GM18505 (cell line): ENCODE data around the gene MLYCD.

Experiments
- ATAC-seq: cut with Tn5 transposase; IDR thresholded peaks from one replicate; pipeline ENCODE4 v1.9.1; 2021; ENCODE audit not compliant: unreplicated experiment
- POLR2A ChIP-seq: IDR thresholded peaks from 4 replicates; pipeline ENCODE4 v1.6.1; 2011; ENCODE audit warnings: borderline replicate concordance; ENCODE audit not compliant: insufficient read depth, insufficient read length; ENCODE audit errors: extremely low read depth

MLYCD gene

DNA sequence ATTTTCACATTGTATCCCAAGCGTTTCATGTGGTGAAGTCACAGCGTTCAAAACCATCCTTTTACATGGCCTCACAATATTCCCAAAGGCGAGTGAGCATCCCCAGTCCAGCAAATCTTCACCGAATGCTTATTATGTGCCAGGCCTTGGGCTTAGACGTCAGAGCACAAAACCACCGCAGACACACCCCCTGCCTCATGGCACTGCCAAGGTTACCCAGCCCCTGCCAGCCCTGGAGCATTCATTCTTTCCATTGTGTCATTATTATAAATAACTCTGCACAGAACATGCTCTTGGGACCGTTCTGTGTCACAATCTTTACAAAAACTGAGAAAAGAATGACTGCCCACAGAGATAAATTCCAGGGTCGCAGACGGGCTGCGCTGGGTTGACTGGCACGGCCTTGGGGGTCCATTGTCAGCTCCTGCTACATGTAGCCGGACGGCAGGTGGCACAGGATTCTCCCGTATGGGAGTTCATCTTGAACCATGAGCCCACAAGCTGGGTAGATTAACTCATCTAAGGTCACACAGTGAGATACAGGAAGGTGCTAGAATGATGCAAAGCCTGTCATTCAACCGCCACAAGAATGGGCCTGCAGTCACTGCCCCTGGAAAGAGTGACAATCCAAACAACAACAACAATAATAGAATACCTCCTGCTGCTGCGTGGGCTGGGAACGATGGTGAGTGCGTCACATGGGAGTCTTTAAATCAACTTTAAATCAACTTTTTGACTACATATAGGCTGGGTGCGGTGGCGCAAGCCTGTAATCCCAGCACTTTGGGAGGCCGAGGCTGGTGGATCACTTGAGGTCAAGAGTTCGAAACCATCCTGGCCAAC lies 64.6 kb downstream of the MLYCD start:
- no peak for ATAC-seq
- no peak for TF ChIP-seq POLR2A

DNA sequence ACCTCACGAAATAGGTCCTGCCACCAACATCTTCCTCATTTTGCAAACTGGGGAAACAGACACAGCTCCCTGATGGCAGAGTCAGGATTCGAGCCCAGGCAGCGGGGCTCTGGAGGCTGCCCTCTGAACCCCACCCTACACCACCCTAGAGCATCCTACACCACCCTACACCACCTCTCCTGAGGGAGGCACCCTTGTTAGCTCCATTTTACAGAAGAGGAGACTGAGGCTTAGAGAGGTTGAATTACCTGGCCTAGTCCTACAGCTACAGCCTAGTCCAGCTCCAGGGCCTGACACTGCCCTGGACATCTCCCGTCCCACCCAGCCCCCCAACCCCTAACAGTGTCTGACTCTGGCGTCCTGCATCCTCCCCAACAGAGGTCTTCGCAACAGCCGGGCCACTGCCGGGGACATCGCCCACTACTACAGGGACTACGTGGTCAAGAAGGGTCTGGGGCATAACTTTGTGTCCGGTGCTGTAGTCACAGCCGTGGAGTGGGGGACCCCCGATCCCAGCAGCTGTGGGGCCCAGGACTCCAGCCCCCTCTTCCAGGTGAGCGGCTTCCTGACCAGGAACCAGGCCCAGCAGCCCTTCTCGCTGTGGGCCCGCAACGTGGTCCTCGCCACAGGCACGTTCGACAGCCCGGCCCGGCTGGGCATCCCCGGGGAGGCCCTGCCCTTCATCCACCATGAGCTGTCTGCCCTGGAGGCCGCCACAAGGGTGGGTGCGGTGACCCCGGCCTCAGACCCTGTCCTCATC lies 65.9 kb downstream of the MLYCD start:
- ATAC-seq: no peak
- TF ChIP-seq POLR2A: no peak

DNA sequence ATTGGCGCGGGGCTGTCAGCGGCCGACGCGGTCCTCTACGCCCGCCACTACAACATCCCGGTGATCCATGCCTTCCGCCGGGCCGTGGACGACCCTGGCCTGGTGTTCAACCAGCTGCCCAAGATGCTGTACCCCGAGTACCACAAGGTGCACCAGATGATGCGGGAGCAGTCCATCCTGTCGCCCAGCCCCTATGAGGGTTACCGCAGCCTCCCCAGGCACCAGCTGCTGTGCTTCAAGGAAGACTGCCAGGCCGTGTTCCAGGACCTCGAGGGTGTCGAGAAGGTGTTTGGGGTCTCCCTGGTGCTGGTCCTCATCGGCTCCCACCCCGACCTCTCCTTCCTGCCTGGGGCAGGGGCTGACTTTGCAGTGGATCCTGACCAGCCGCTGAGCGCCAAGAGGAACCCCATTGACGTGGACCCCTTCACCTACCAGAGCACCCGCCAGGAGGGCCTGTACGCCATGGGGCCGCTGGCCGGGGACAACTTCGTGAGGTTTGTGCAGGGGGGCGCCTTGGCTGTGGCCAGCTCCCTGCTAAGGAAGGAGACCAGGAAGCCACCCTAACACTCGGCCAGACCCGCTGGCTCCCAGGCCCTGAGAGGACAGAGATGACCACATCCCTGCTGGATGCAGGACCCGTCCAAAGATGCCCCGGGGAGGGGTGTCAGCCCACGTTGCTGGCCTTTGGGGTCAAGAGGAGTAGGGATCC lies 66.7 kb downstream of the MLYCD start:
- TF ChIP-seq POLR2A: no peak
- ATAC-seq: no peak

DNA sequence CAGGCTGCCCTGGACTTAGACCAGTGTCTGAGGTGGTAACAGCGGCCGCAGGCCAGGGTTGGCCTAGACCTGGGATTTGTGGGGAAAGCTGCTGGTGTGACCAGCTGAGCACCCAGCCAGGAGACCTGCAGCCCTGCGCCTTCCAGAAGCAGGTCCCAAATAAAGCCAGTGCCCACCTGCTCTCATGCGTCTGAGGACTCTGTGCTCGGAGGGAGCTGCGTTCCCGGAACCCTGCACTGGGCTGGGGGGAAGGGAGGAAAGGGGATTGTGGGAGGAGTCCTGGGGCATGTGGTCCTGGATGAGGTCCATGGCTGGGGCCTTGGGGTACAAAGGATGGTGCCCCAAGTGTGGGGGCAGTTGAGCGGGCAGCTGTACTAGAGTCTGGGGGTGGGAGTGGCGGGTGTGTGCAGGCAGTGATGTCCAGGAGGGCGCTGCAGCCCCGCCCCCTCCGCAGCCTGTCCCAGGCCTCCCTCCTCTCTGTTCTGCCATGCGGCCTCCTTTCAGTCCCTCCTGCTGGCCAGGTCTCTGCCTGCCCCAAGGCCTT lies 67.3 kb downstream of the MLYCD start:
- ATAC-seq: no peak
- no peak for TF ChIP-seq POLR2A

DNA sequence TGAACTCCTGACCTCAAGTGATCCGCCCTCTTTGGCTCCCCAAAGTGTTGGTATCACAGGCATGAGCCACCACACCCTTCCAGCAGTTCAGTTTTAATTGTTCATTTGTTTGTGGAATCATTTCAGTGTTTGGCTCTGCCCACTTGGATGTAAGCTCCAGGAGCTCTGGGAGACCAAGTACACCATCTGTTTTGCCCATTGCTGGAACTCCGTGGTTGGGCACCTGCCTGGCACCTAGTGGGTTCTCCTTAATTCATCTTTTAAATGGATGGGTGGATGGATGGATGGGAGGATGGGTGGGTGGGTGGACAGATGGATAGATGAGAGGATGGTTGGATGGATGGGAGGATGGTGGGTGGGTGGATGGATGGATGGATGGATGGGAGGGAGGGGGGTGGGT lies 68.2 kb downstream of the MLYCD start:
- TF ChIP-seq POLR2A: no peak
- no peak for ATAC-seq

DNA sequence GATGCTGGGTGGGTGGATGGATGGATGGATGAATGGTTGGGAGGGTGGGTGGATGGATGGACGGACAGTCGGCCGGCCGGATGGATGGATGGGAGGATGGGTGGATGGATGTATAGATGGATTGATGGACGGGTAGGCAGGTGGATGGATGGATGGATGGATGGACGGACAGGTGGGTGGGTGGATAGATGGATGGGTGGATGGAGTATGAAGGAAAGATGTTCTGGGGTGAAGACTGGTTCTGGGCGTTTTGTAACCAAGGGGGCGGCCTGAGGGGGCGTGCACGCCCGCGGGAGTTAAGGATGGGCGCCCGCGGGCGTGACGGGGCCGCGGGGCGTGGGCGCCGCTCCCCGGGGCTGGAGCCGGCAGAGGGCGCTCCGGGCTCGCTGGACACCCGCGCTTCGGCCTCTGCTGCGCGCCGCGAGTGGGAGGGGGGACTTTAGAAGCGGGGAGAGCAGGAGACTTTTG lies 69.0 kb downstream of the MLYCD start, which contains the start of gene NECAB2:
TSS of gene NECAB2 (plus strand) at position 407 of the 468 bp plus-strand sequence. CDS start 405 bp downstream, outside the sequence.
- no peak for ATAC-seq
- TF ChIP-seq POLR2A: no peak

DNA sequence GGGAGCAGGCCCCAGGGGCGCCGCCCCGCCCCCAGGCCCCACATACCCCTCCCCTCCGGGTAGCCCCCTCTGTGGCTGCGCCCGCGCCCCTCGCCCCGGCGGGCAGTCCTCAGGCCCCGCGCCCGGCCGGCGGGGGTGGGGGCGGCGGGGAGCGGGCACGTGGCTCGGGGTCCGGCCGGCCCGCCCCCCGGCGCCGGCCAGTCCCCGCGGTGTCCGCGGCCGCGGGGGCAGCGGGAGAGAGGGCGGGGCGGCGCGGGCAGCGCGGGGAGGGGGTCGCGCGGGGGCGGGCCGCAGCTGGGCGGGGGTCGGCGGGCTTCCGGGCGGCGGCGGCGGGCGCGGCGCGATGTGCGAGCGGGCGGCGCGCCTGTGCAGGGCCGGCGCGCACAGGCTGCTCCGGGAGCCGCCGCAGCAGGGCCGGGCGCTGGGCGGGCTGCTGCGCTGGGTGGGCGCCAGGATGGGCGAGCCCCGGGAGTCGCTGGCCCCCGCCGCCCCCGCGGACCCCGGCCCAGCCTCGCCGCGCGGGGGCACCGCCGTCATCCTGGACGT lies 69.5 kb downstream of the MLYCD start:
- TF ChIP-seq POLR2A: no peak
- ATAC-seq: no peak

DNA sequence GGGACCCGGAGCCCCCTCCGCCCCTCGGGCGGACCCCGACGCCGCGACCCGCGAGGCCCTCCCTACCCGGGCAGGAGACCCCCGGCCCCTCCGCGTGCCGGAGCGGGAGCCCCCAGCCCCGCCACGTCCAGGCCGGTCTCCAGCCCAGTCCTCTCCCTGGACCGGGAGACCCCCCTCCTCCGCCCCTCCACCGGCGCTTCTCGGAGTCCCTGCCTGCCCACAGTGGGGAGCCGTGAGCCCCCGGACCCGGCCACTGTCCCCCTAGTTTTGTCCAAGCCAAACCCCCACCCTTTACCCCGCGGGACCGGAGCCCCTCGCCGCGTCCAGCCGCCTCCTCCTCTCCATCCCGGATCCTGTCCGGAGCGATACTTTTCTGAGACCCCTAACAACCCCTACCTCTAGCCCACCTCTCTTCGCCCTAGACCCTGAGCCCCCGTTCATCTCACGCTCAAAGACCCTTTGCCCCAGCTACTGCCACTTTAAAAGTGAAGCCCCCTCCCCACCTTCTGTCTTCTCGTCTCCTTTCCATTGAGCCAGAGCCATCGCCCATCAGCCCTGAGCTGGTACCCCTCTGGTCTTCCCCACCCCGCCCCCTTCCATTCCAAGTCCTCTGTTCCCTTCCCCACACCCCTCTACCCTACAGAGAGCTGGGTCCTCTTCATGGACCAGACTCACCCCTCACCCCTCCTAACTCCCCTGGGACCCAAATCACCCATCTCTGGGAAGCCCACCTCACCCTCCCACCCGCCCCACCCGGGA lies 70.2 kb downstream of the MLYCD start:
- no peak for ATAC-seq
- TF ChIP-seq POLR2A: no peak

DNA sequence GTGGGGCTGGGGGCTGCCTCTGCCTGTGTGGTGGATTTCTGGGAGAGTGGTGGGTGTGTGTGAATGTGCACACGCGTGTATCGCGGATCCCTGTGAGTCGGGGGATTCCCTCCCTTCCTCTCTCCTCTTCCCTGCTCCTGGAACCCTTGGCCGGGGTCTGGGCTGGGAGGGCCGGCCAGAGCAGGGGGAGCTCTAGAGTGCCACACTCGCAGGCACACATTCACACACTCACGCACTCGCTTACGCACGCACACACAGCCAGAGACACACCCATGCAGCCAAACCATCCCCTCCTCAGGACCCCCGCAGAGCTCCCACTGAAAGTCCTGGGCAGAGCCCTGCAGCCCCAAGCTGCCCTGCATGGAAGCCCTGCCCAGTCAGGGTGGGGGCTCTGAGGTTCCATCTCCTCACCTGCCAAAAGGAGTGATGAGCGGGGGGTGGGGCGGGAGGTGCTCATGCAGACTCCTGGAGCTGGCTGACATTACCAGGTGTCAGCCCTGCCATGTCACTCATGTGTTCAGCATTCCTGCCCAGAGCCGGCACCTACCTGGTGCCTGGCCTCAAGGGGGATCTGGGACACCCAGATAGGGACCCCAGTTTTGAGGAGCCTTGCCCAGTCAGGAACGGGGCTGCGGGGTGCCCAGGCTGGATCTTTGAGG lies 71.0 kb downstream of the MLYCD start:
- ATAC-seq: no peak
- no peak for TF ChIP-seq POLR2A

DNA sequence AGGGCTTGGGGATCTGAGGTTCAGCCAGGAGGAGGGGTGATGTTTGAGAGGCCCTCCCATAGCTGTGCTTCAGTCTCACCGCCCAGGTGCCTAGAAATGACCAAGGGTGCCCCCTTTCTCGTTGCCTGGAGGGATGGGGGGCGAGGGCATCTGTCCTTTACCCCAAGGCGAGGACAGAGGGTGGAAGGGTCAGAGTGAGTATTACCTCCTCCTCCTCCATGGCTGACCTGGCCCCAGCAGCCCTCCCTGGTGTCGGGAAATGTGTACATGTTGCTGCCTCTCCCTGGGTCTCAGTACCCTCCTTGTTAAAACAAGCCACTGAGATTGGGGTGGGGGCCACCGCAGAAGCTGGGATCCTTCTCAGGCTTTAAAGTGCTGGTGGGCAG lies 71.5 kb downstream of the MLYCD start:
- no peak for TF ChIP-seq POLR2A
- no peak for ATAC-seq

DNA sequence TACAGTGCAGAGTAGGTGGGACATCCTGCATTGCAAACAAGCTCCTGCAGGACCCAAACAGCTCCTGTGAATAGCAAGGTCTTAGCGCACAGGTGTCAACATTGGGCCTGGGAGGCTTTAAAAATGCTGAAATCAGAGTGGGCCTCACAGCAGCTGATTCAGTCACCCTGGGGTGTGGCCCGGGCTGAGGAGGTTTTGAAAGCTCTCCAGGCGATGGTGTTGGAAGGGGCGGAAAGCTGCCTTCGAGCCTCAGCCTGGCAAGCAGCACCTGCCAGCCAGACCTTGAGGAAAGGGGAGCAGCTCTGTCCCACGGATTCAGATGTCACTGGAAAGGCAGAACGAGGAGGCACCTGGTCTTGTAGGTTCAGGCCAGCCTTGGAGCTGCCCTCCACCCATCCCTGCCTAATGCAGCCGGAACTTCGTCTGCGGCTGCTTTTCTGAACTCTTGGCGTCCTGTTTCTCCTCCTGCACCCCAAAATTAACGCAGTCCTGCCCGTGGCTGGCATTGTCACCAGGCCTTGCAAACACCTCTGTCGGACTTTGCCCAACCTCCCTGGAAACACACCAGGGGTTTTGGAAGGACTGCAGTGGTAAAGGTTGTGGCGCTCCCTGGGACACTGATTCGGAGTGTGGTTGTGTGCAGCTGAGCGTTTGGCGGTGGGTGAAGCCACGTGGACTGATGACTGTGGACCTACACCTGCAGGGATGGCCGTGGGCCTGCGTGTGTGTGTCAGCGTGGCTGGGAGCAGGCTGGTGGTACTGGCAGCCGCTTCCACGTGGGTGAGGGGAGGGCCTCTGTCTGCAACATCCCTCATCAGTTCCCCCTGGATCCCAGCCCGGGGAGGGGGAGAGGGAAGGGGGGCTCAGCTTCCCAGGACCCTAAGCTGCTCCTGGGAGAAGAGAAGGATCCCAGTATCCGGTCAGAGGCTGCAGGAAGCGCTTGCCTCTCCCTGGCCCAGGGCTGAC lies 72.5 kb downstream of the MLYCD start:
- ATAC-seq: no peak
- no peak for TF ChIP-seq POLR2A

DNA sequence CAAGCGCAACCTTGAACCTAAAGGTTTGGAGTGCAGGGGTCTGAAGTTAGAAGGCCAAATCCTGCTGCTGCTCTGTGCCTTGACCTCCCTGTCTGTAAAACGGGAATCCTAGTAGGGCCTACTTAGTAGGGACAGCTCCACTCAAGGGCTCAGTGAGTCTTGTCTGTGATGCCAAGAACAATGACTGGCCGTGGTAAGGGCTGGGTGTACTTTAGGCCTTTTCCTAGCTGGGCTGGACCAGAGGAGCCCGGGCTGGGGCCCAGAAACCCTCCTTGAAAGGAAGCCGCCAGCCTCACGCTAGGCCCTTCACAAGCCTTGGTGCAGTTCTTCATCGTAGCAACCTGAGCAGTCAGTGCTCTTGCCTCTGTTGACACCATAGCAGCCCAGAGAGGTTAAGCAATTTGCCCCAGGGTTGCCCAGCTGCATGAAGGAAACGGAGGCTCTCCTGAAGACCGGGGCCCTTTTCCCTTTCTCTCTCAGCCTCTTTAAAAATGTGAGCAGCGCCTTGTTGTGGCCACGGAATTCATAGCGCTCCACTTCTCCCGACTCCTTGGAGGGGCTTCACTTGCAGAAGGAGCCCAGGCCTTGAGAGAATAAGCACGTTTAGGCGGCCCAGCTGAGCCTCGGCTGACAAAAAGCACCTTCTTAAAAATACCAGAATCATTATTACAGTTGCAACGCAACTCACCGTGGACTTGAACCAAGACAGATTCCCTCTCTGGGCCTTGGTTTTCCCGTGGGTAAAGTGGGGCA lies 73.5 kb downstream of the MLYCD start:
- no peak for TF ChIP-seq POLR2A
- no peak for ATAC-seq
